ENCODE data around the gene ZFPM1. TPM values are rescaled to one million over a fixed set of nuclear protein-coding genes. Genes with fewer than 3 reads are reported as not detected.
A peak's percentile ranks its signal among the peaks of the same experiment; 100 is the strongest.

ZFPM1 gene
- total RNA-seq, 4 donors from 2014 or later: 0.31 to 0.71 (median 0.56) TPM

DNA sequence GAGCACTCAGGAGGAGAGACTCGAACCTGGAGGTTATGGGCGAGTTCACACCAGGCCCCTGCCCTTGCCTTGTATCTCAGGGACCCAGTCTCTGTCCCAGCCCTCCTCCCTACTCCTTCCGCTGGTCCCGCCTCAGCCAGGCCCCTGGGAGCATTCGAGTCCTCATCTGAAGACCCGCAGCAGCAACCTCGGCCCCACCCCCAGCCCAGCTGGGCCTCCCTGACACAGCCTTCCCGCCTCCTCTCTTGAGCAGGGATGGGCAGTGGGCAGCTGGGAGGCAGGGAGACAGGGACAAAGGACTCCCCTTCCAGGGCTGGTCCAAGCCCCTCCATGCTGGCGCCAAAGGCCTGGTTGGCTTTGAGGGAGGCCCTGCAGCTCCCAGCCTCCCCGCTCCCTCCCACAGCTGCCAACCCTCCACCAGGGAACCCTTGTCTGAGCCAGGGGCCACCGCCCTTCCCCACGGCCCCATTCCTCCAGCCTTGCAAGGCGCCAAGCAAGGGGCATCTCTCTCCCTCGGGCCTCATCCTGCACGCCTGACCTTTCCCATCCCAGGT is 101.7 kb downstream of the ZFPM1 start:
- DNase-seq (no peak), ATAC-seq (no peak)
- Histone ChIP-seq H3K36me3 (no peaks in the 10 kb centered on the region), H3K4me1 (peaks cover 0 to 5% of the 10 kb centered on the region in 2 donors), H3K27ac (no peak overlapping the region), H3K9me3 (no peaks in the 10 kb centered on the region), H3K27me3 (peaks cover 5 to 31% (median 12%) of the 10 kb centered on the region in 3 donors), H3K4me3 (no peak overlapping the region)
- in situ Hi-C loops (cut with MboI; ENCODE audit: low sequenced_read_pairs in 4 of 4): loop anchor here in 2 of 4 donors (25.0 kb wide), 2 partner anchors 117 to 792 kb away; partner anchors contain the start of gene KLHDC4 (in 1 of the 2)
- TF ChIP-seq CTCF (IDR thresholded peaks at IDR 0.05 in 4 of 5, conservative IDR thresholded peaks at IDR 0.05 in 1 of 5) (no peak), POLR2A (IDR thresholded peaks at IDR 0.05) (no peak)
- intact Hi-C loops (cut with DNase I; ENCODE audit: low total_unique reads): no loop called here

DNA sequence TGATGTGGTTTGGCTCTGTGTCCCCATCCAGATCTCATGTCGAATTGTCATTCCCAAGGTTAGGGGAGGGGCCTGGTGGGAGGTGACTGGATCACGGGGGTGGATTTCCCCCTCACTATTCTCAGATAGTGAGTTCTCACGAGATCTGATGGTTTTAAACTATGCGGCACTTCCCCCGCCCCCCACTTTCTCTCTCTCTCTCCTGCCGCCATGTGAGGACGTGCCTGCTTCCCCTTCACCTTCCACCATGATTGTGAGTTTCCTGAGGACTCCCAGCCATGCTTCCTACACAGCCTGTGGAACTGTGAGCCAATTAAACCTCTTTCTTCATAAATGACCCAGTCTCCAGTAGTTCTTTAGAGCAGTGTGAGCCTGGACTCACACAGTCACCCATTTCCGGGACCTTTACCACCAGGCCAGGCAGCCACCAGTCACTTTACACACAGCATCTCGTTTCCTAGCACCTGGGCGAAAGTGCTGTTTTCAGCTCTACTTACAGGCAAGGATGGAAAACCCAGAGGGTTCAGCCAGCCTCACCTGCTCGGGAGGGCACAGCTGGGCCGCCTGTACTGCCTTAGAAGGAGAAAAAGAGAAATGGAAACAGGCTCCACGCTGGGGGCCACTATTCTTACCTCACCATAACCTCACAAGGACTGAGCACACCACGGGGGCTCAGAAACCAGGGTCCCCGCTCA is 103.4 kb downstream of the ZFPM1 start:
- no peak overlapping the region for H3K4me3 ChIP-seq
- in situ Hi-C loops (cut with MboI; ENCODE audit: low sequenced_read_pairs in 4 of 4): loop anchor here in 2 of 4 donors (25.0 kb wide), 2 partner anchors 119 to 794 kb away; partner anchors contain the start of gene KLHDC4 (in 1 of the 2)
- peaks cover 5 to 31% (median 12%) of the 10 kb centered on the region in 3 donors for H3K27me3 ChIP-seq
- H3K9me3 ChIP-seq: no peaks in the 10 kb centered on the region
- no peak for TF ChIP-seq POLR2A (IDR thresholded peaks at IDR 0.05)
- no peak for TF ChIP-seq CTCF (IDR thresholded peaks at IDR 0.05 in 4 of 5, conservative IDR thresholded peaks at IDR 0.05 in 1 of 5)
- no peak for ATAC-seq
- H3K27ac ChIP-seq: no peak overlapping the region
- intact Hi-C loops (cut with DNase I; ENCODE audit: low total_unique reads): no loop called here
- no peaks in the 10 kb centered on the region for H3K36me3 ChIP-seq
- peaks cover 0 to 5% of the 10 kb centered on the region in 2 donors for H3K4me1 ChIP-seq
- DNase-seq: no peak

DNA sequence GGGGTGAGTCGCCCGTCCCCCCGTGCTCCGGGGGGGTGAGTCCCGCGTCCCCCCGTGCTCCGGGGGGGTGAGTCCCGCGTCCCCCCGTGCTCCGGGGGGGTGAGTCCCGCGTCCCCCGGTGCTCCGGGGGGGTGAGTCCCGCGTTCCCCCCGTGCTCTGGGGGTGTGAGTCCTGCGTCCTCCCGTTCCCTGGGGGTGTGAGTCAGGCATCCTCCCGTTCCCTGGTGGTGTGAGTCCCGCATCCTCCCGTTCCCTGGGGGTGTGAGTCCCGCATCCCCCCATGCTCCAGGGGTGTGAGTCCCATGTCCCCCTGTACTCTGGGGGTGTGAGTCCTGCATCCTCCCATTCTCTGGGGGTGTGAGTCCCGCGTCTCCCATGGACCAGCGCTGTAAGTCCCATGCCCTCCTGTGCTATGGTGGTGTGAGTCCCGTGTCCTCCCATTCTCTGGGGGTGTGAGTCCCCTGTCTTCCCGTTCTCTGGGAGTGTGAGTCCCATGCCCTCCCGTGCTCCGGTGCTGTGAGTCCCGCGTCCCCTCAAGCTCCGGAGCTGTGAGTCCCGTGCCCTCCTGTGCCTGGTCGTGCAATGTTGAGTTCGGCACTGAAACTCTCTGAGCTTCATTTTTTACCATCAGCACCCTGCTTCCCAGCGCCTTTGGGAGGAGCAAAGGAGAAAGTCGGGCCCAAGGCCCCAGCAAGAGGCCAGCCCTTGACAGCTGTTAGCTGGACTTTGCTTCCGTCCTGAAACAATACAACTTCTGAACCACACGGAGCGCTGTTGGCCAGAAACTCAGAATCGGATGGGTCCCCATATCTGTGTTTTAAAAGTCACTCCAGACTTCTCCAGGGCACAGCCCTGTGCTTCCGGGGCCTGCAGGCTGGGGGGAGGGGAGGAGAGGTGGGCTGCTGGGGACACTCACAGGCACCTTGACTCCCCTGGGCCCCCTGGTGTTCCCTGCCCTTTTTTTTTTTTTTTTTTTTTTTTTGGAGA is 105.7 kb downstream of the ZFPM1 start:
- H3K27me3 ChIP-seq: peaks cover 5 to 31% (median 10%) of the 10 kb centered on the region in 3 donors
- ATAC-seq: peak; percentile 74 to 78
- intact Hi-C loops (cut with DNase I; ENCODE audit: low total_unique reads): no loop called here
- TF ChIP-seq POLR2A (IDR thresholded peaks at IDR 0.05) (no peak), CTCF (IDR thresholded peaks at IDR 0.05 in 4 of 5, conservative IDR thresholded peaks at IDR 0.05 in 1 of 5) (peak in 3 of 5 experiments; percentile 44 to 53 (median 52))
- in situ Hi-C loops (cut with MboI; ENCODE audit: low sequenced_read_pairs in 4 of 4): loop anchor here in 2 of 4 donors (25.0 kb wide), 2 partner anchors 121 to 796 kb away; partner anchors contain the start of gene KLHDC4 (in 1 of the 2)
- peaks cover 6 to 8% of the 10 kb centered on the region in 2 donors for H3K4me1 ChIP-seq
- DNase-seq: peak; percentile 41 to 50
- no peak overlapping the region for H3K27ac ChIP-seq
- no peaks in the 10 kb centered on the region for H3K36me3 ChIP-seq
- H3K4me3 ChIP-seq: no peak overlapping the region
- H3K9me3 ChIP-seq: no peaks in the 10 kb centered on the region

DNA sequence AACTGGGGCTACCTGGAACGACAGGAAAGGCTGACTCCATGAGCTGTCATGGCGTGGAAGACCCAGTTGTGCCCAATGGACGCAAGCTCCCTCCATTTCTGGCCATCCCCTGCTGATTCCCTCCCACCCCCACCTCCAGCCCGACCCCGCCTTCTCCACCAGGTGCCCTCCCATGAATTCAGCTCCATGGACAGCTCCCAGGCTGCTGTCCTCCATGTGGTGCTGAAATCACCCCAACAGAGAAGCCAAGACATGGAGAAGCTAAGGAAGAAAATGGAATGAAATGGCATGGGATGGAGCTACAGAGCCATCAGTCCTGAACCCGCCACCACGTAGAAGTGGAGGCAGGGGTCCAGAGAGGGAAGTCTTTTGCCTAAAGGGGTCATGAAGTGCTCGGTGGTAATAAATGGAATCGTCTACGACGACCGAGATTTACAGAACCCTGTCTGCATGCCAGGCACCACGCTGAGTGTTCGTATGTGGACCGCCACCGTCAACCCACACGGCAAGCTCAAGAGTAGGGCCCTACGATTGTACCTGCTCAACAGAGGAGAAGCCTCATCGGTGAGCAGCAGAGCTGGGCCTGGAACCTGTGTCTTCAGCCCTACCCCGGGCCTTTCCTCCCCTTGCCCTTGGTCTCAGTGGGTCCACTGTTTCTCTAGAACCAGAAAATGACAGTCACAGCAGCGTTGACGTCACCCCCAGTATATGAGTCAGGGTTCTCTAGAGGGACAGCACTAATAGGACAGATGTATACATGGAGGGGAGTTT is 107.8 kb downstream of the ZFPM1 start:
- TF ChIP-seq CTCF (IDR thresholded peaks at IDR 0.05 in 4 of 5, conservative IDR thresholded peaks at IDR 0.05 in 1 of 5) (no peak), POLR2A (IDR thresholded peaks at IDR 0.05) (no peak)
- no peak overlapping the region for H3K27ac ChIP-seq
- no peaks in the 10 kb centered on the region for H3K36me3 ChIP-seq
- H3K27me3 ChIP-seq: peaks cover 2 to 18% (median 6%) of the 10 kb centered on the region in 3 donors
- ATAC-seq (no peak), DNase-seq (no peak)
- in situ Hi-C loops (cut with MboI; ENCODE audit: low sequenced_read_pairs in 4 of 4): loop anchor here in 2 of 4 donors (25.0 kb wide), 2 partner anchors 124 to 799 kb away; partner anchors contain the start of gene KLHDC4 (in 1 of the 2)
- no peaks in the 10 kb centered on the region for H3K9me3 ChIP-seq
- intact Hi-C loops (cut with DNase I; ENCODE audit: low total_unique reads): no loop called here
- no peak overlapping the region for H3K4me3 ChIP-seq
- peaks cover 6 to 8% of the 10 kb centered on the region in 2 donors for H3K4me1 ChIP-seq
